HG02970 (cell line): Measurements from ENCODE around the gene SORL1.
"Not testable (repeated sequence)": the region's sequence is repeated elsewhere in the genome, so short reads cannot be mapped to it uniquely, and the experiment has no call there.

Experiments
- ATAC-seq: cut with Tn5 transposase; IDR thresholded peaks from one replicate; pipeline ENCODE4 v1.9.1; 2021; ENCODE audit warnings: mild to moderate bottlenecking, moderate library complexity, moderate number of reproducible peaks; ENCODE audit not compliant: unreplicated experiment, low FRiP score

The SORL1 gene

DNA sequence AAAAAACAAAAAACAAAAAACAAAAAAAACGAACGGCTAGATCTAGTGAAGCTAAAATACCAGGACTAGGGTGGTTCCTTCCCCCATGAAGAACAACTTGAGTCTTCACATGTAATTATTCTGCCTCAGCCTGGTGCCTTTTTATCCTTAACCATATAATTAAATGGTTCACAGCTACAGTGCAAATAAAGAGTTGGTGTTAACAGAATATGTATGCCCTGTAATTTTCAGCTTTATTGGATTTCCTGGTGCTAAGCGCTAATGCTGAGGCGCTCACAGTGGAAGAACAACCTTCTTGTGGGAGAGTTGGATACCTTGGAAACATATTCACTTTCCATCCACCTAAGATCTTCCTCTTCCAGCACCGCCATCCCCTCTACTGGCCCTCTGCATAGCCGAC, 159.1 kb downstream of the SORL1 start:
- ATAC-seq, result no peak

- no peak for ATAC-seq
These were observed 161.6 kb downstream of the SORL1 start for GRCh38 chr11:121613724-121614123.

- ATAC-seq, result no peak
These were observed 162.6 kb downstream of the SORL1 start for GRCh38 chr11:121614636-121615240.

GRCh38 chr11:121615501-121615900, 163.4 kb downstream of the SORL1 start:
- no peak for ATAC-seq

DNA sequence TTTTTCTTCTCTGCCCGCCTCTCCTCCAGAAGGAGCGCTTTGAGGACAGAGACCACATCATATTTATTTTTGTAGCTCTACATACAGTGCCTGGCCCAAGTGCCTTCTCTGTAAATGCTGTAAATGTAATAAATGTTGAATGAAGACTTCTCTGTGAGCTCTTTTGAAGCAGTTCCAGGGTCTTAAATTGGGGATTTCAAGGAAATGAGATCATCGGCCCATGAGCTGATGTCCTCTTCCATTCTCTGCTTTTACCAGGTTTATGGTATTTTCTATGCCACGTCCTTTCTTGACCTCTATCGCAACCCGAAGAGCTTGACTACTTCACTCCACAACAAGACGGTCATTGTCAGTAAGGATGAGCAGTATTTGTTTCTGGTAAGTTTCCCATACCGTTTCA, 166.4 kb downstream of the SORL1 start:
- no peak for ATAC-seq

- ATAC-seq, result no peak
These were observed 173.8 kb downstream of the SORL1 start for GRCh38 chr11:121625777-121626506.

- no peak for ATAC-seq
These were observed 174.4 kb downstream of the SORL1 start for GRCh38 chr11:121626507-121626875.

DNA sequence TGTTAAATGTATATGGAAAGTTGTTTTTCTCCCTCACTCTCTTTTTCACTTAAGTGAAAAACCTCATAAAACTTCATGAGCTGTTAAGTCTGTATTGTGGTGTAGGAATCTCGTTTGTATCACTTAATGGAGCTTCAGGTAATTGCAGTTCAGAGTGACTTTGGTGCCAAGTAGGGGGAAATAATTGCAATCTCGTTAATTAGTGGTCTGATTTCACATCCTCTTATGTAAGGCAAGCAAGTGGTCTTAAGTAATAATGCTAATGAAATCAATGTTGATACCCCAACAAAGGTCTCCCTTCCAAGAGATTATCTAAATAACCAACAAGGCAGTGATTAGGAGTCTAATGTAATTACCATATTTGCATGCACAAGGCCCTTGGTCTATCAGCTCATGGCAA, 174.9 kb downstream of the SORL1 start:
- ATAC-seq, result no peak

GRCh38 chr11:121630041-121630440, 177.9 kb downstream of the SORL1 start:
- no peak for ATAC-seq

- no peak for ATAC-seq
These were observed 179.3 kb downstream of the SORL1 start for GRCh38 chr11:121631456-121631855.

- no peak for ATAC-seq
These were observed 182.2 kb downstream of the SORL1 start for GRCh38 chr11:121634273-121634672.

GRCh38 chr11:121634889-121635288, 182.8 kb downstream of the SORL1 start:
- ATAC-seq, result no peak

GRCh38 chr11:121636081-121636799, 184.1 kb downstream of the SORL1 start:
- no peak for ATAC-seq

DNA sequence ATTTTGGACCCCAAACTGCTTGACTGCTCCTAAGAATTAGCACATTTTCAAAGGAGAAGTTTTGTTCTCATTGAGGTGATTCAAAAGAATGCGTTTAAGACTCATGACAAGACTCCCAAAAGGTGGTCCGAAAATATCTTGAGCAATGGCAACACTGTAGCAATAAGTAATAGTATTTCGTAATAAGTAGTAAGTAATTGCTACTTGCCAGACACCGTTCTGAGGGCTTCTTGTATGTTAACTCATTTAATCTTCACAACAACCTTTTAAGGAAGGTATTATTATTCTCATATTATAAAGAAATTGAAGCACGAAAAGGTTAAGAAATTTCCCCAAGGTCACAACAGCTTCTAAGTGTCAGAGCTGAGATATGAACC, 184.7 kb downstream of the SORL1 start:
- no peak for ATAC-seq

GRCh38 chr11:121637587-121637986, 185.5 kb downstream of the SORL1 start:
- ATAC-seq, result not testable (repeated sequence)

GRCh38 chr11:121643479-121644186, 191.5 kb downstream of the SORL1 start:
- ATAC-seq, result no peak

DNA sequence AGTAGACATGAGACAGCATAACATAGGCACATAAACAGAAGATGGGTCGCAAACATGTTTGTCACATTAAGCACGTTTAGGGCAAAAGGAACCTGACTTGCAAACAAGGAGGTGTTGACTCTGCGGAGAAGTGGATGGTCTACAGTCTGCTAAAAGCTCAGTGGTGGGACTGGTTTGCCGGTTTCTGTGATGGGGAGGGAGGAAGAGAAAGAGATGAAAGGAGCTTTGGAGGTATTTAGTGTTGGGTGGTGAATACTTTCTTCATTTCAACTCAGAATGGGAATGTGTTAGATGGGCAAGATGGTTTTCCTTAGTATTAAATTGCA, 192.0 kb downstream of the SORL1 start:
- ATAC-seq, result no peak

DNA sequence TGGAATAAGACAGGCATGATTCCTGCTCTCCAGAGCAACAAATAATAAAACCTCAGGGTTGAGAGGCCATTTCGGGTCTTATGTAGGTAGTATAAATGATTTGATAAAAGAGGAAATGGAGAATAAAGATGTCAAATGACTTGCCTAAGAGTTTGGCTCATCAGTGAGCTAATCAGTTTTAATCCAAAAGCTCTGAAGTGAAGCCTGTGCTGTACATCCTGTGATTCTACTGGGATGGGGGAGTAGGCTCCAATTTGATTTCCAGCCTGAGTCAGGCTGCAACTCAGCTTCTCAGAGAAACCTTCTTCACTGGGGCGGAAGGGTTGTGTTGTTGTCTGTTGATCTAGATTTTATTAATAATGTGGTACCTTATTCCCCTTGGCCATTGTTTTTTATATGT, 192.9 kb downstream of the SORL1 start:
- ATAC-seq, result no peak

GRCh38 chr11:121645596-121645995, 193.5 kb downstream of the SORL1 start:
- ATAC-seq, result no peak

DNA sequence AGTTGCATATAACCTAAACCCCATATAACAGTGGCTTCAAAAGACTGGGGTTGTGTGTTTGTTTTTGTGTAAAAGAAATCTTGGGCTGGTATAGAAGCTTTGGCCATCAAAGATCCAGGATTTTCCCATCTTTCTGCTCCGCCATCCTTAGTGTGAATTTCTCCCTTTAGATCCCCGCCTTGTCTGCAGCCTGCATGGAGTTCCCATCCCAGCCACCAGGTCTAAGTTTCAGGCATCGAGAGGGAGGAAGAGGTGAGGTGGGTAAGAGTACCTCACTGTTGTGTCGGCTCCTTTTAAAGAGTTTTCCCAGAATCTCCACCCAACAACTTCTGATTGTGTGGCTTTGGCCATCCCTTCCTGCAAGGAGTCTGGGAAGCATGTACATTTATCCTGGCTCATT, 196.2 kb downstream of the SORL1 start:
- ATAC-seq, result no peak

DNA sequence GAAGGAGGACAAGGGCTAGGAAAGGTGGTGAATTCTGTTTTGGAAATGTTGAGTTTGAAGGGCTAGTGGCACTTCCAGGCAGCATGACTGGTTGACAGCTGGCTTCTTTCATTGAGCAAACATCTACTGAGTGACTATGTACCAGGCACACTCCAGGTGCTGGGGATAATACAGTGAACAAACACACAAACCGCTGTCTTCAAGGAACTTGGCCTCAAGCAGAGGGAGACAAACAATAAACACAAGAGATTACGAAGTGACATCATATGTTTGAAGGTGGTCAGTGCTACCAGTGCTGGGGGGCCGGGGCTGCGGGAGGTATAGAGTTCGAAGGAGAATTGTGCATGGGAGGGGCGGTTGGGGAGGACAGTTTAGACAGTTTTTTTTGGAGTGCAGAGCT, 197.7 kb downstream of the SORL1 start:
- no peak for ATAC-seq
